H9 (cell line): Measurements from ENCODE around the gene CLPX. TPM values are rescaled to one million over a fixed set of nuclear protein-coding genes. Genes with fewer than 3 reads are reported as not detected.

Source experiments
- DNase-seq: peaks from one replicate; pipeline ENCODE4 v3.0.0-alpha.2; 2017
- H2AFZ ChIP-seq: one replicate; pipeline ENCODE4 v1.6.1; 2013; ENCODE audit warnings: mild to moderate bottlenecking, low read length, control low read depth, moderate library complexity
- H2AK5ac ChIP-seq: 2 replicates; pipeline ENCODE4 v1.6.1; 2013; ENCODE audit warnings: low read length, control low read depth, mixed read lengths; ENCODE audit not compliant: insufficient read length
- H2BK120ac ChIP-seq: one replicate; pipeline ENCODE4 v1.6.1; 2013; ENCODE audit warnings: low read depth, mild to moderate bottlenecking, low read length, control low read depth, inconsistent platforms; ENCODE audit not compliant: poor library complexity, severe bottlenecking
- H2BK12ac ChIP-seq: 2 replicates; pipeline ENCODE4 v1.6.1; 2013; ENCODE audit warnings: low read length, control low read depth, mixed read lengths, low read depth; ENCODE audit not compliant: insufficient read length
- H2BK15ac ChIP-seq: 2 replicates; pipeline ENCODE4 v1.6.1; 2013; ENCODE audit warnings: low read depth, low read length, control low read depth
- H2BK20ac ChIP-seq: one replicate; pipeline ENCODE4 v1.6.1; 2013; ENCODE audit warnings: low read depth, mild to moderate bottlenecking, low read length, control low read depth, inconsistent platforms; ENCODE audit not compliant: poor library complexity, severe bottlenecking
- H2BK5ac ChIP-seq: 2 replicates; pipeline ENCODE4 v1.6.1; 2013; ENCODE audit warnings: low read length, control low read depth, mixed read lengths; ENCODE audit not compliant: insufficient read length
- H3K14ac ChIP-seq: 2 replicates; pipeline ENCODE4 v1.6.1; 2013; ENCODE audit warnings: low read length, control low read depth; ENCODE audit not compliant: insufficient read depth
- H3K18ac ChIP-seq: 2 replicates; pipeline ENCODE4 v1.6.1; 2013; ENCODE audit warnings: low read depth, mild to moderate bottlenecking, mixed read lengths, low read length, control low read depth; ENCODE audit not compliant: insufficient read length
- H3K23ac ChIP-seq: 2 replicates; pipeline ENCODE4 v1.6.1; 2013; ENCODE audit warnings: low read length, control low read depth, mixed read lengths, low read depth; ENCODE audit not compliant: insufficient read length
- H3K23me2 ChIP-seq: 2 replicates; pipeline ENCODE4 v1.6.1; 2013; ENCODE audit warnings: low read depth, mild to moderate bottlenecking, mixed read lengths, low read length, control low read depth; ENCODE audit not compliant: insufficient read length, poor library complexity, severe bottlenecking
- H3K27ac ChIP-seq: 2 replicates; pipeline ENCODE4 v1.5.1; 2013; ENCODE audit warnings: low read length, control low read depth, mixed read lengths, low read depth; ENCODE audit not compliant: insufficient read length
- H3K27me3 ChIP-seq: 2 replicates; pipeline ENCODE4 v1.6.1; 2013; ENCODE audit warnings: low read length, control low read depth, inconsistent platforms; ENCODE audit not compliant: insufficient read depth
- H3K4ac ChIP-seq: 2 replicates; pipeline ENCODE4 v1.6.1; 2013; ENCODE audit warnings: low read depth, mild to moderate bottlenecking, control low read depth, inconsistent platforms, low read length, moderate library complexity
- H3K4me1 ChIP-seq: 2 replicates; pipeline ENCODE4 v1.6.1; 2013; ENCODE audit warnings: low read length, control low read depth, inconsistent platforms; ENCODE audit not compliant: insufficient read depth
- H3K4me2 ChIP-seq: 2 replicates; pipeline ENCODE4 v1.6.1; 2013; ENCODE audit warnings: low read length, control low read depth, mixed read lengths; ENCODE audit not compliant: insufficient read length, insufficient read depth
- H3K56ac ChIP-seq: 2 replicates; pipeline ENCODE4 v1.6.1; 2013; ENCODE audit warnings: low read depth, mild to moderate bottlenecking, mixed read lengths, low read length, control low read depth; ENCODE audit not compliant: insufficient read length
- H3K79me1 ChIP-seq: 2 replicates; pipeline ENCODE4 v1.6.1; 2013; ENCODE audit warnings: low read depth, mild to moderate bottlenecking, moderate library complexity, low read length, control low read depth, inconsistent platforms; ENCODE audit not compliant: insufficient read depth, poor library complexity, severe bottlenecking
- H3K79me2 ChIP-seq: 2 replicates; pipeline ENCODE4 v1.6.1; 2013; ENCODE audit warnings: low read length, control low read depth, inconsistent platforms; ENCODE audit not compliant: insufficient read depth
- H3K9ac ChIP-seq: 2 replicates; pipeline ENCODE4 v1.6.1; 2013; ENCODE audit warnings: low read length, control low read depth, mixed read lengths; ENCODE audit not compliant: insufficient read length; ENCODE audit errors: extremely low read depth
- H3K9me3 ChIP-seq: one replicate; pipeline ENCODE4 v1.6.1; 2013; ENCODE audit warnings: low read depth, low read length, inconsistent platforms; ENCODE audit not compliant: control insufficient read depth
- H3T11ph ChIP-seq: one replicate; pipeline ENCODE4 v1.6.1; 2013; ENCODE audit warnings: mild to moderate bottlenecking, low read length, control low read depth, inconsistent platforms
- H4K20me1 ChIP-seq: one replicate; pipeline ENCODE4 v1.6.1; 2013; ENCODE audit not compliant: control insufficient read depth, insufficient read length, insufficient read depth
- H4K5ac ChIP-seq: 2 replicates; pipeline ENCODE4 v1.6.1; 2013; ENCODE audit warnings: low read depth, mild to moderate bottlenecking, mixed read lengths, low read length, control low read depth; ENCODE audit not compliant: insufficient read length
- H4K8ac ChIP-seq: replicated peaks from 2 replicates; pipeline ENCODE4 v1.6.1; 2013; ENCODE audit warnings: low read length, control low read depth, mixed read lengths, low read depth; ENCODE audit not compliant: insufficient read length
- H4K91ac ChIP-seq: 2 replicates; pipeline ENCODE4 v1.6.1; 2013; ENCODE audit warnings: low read depth, mild to moderate bottlenecking, moderate library complexity, mixed read lengths, low read length, control low read depth; ENCODE audit not compliant: insufficient read length
- H3K27ac Mint-ChIP-seq, 3 experiments: 2 replicates in 2 of 3; 3 replicates in 1 of 3; pipeline ENCODE4 v1.8.0; 2020 to 2021; ENCODE audit warnings: mixed read lengths in 3 of 3, mild to moderate bottlenecking in 1 of 3, moderate library complexity in 1 of 3
- H3K27me3 Mint-ChIP-seq: 2 replicates; pipeline ENCODE4 v1.8.0; 2021; ENCODE audit warnings: low read depth, mild to moderate bottlenecking, moderate library complexity, mixed read lengths
- H3K36me3 Mint-ChIP-seq, 3 experiments: 2 replicates in 2 of 3; 3 replicates in 1 of 3; pipeline ENCODE4 v1.8.0; 2020 to 2021; ENCODE audit warnings: low read depth in 3 of 3, mixed read lengths in 3 of 3; ENCODE audit not compliant: insufficient read depth in 1 of 3
- H3K4me1 Mint-ChIP-seq, 2 experiments: 2 replicates each; pipeline ENCODE4 v1.8.0; 2020; ENCODE audit warnings: mixed read lengths in 2 of 2
- H3K4me3 Mint-ChIP-seq, 2 experiments: 2 replicates in 1 of 2; 3 replicates in 1 of 2; pipeline ENCODE4 v1.8.0; 2020 to 2021; ENCODE audit warnings: mild to moderate bottlenecking in 2 of 2, mixed read lengths in 2 of 2, moderate library complexity in 1 of 2
- H3K9me3 Mint-ChIP-seq, 2 experiments: 2 replicates in 1 of 2; 3 replicates in 1 of 2; pipeline ENCODE4 v1.8.0; 2020; ENCODE audit warnings: mild to moderate bottlenecking in 2 of 2, mixed read lengths in 2 of 2, moderate library complexity in 1 of 2
- WGBS: extraction: QIAGEN DNeasy Blood & Tissue Kit; methylation state at CpG from one replicate; pipeline ENCODE4 v1.1.7; 2013; ENCODE audit warnings: missing lambda C conversion rate, low lambda C conversion rate, mixed read lengths; ENCODE audit not compliant: insufficient read length; ENCODE audit errors: extremely low coverage; 5-methylcytosine and 5-hydroxymethylcytosine counted together
- total RNA-seq: library from RNA; stranded (reverse); gene quantifications from 2 replicates; pipeline ENCODE4 v1.2.1, GENCODE V29; 2021
- TF ChIP-seq, protein P1 (sequence below): fragments of 200-600 bp; sonication (generic); conservative IDR thresholded peaks from 3 replicates; pipeline ENCODE4 v1.8.0; 2021; ENCODE audit warnings: antibody characterized with exemption, mild to moderate bottlenecking

Gene CLPX
- total RNA-seq, 1 experiment from 2014 or later: 55.8 TPM

GRCh38 chr15:65198571-65198970 lies 13.4 kb upstream of the CLPX start:
- no CpG with 5 or more reads among the region's 12 CpGs for WGBS
- H3K9ac ChIP-seq: no peak overlapping the region
- no peak for DNase-seq
- no peak overlapping the region; the same call in 1 of the 2 replicates for H3K14ac ChIP-seq
- TF ChIP-seq, protein P1, sequence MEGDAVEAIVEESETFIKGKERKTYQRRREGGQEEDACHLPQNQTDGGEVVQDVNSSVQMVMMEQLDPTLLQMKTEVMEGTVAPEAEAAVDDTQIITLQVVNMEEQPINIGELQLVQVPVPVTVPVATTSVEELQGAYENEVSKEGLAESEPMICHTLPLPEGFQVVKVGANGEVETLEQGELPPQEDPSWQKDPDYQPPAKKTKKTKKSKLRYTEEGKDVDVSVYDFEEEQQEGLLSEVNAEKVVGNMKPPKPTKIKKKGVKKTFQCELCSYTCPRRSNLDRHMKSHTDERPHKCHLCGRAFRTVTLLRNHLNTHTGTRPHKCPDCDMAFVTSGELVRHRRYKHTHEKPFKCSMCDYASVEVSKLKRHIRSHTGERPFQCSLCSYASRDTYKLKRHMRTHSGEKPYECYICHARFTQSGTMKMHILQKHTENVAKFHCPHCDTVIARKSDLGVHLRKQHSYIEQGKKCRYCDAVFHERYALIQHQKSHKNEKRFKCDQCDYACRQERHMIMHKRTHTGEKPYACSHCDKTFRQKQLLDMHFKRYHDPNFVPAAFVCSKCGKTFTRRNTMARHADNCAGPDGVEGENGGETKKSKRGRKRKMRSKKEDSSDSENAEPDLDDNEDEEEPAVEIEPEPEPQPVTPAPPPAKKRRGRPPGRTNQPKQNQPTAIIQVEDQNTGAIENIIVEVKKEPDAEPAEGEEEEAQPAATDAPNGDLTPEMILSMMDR: no peak
- H2BK20ac ChIP-seq: no peak overlapping the region
- H3K23me2 ChIP-seq: no peaks in the 10 kb centered on the region
- no peak overlapping the region for H4K8ac ChIP-seq
- no peak overlapping the region for H3K23ac ChIP-seq
- Mint-ChIP-seq H3K9me3 (no peaks in the 10 kb centered on the region), H3K27ac (no peak overlapping the region), H3K4me1 (peaks cover 7 to 8% of the 10 kb centered on the region in 2 experiments), H3K27me3 (peaks cover 4% of the 10 kb centered on the region; the same call in 1 of the 2 replicates), H3K36me3 (no peaks in the 10 kb centered on the region), H3K4me3 (no peak overlapping the region)
- H2BK5ac ChIP-seq: no peak overlapping the region
- no peak overlapping the region for H2BK12ac ChIP-seq
- no peaks in the 10 kb centered on the region for H3K79me2 ChIP-seq
- H3K4me2 ChIP-seq: no peak overlapping the region
- no peak overlapping the region for H2BK120ac ChIP-seq
- H2AFZ ChIP-seq: no peak overlapping the region
- no peak overlapping the region for H2BK15ac ChIP-seq
- no peaks in the 10 kb centered on the region for H3K27me3 ChIP-seq
- no peak overlapping the region for H3K27ac ChIP-seq
- H3T11ph ChIP-seq: no peak overlapping the region
- H3K18ac ChIP-seq: no peak overlapping the region
- H2AK5ac ChIP-seq: no peak overlapping the region
- no peaks in the 10 kb centered on the region for H3K4me1 ChIP-seq
- no peaks in the 10 kb centered on the region for H3K79me1 ChIP-seq
- H3K56ac ChIP-seq: no peak overlapping the region
- H4K20me1 ChIP-seq: no peaks in the 10 kb centered on the region
- no peak overlapping the region for H4K91ac ChIP-seq
- H3K4ac ChIP-seq: no peak overlapping the region
- H3K9me3 ChIP-seq: no peaks in the 10 kb centered on the region
- H4K5ac ChIP-seq: no peak overlapping the region
